ENCODE measurements around the gene LITAF. TPM values are rescaled to one million over a fixed set of nuclear protein-coding genes. Genes with fewer than 3 reads are reported as not detected.
"Not testable (repeated sequence)": the region's sequence is repeated elsewhere in the genome, so short reads cannot be mapped to it uniquely, and the experiment has no call there.

Gene LITAF
- total RNA-seq, 1 experiment from 2014 or later: 84.2 TPM

GRCh38 chr16:11577290-11577660 lies 9.4 kb downstream of the LITAF start:
- POLR2A ChIA-PET; H3K27ac ChIP-seq (ENCODE audit: low read depth, low read length); H2AFZ ChIP-seq (ENCODE audit: low read depth, low read length, poor library complexity, severe bottlenecking); H3K9me2 ChIP-seq (ENCODE audit: insufficient read depth); BruUV-seq (replicated peaks); RAD21 ChIA-PET (ENCODE audit: low non-redundant PET in 1 of 2, low total read pairs in 2 of 2, uncharacterized antibody in 2 of 2, unreplicated experiment in 2 of 2); H3K9me3 ChIP-seq (ENCODE audit: control insufficient read depth in 1 of 2, insufficient read depth in 1 of 2, low read depth in 1 of 2, low read length in 2 of 2); DNase-seq (ENCODE audit: low read depth, low spot score); H3K9ac ChIP-seq (ENCODE audit: low read length); H3K4me3 ChIP-seq (replicated peaks in 1 of 2; ENCODE audit: low read depth in 1 of 2, low read length in 2 of 2); ATAC-seq; H4K20me1 ChIP-seq (ENCODE audit: insufficient read depth); intact Hi-C loops (cut with micrococcal nuclease); H3K4me2 ChIP-seq (ENCODE audit: low read length); CTCF ChIA-PET; H3K27me3 ChIP-seq (ENCODE audit: insufficient read depth, low read length); H3K4me1 ChIP-seq (ENCODE audit: control insufficient read depth in 1 of 2, insufficient read depth in 2 of 2, low read length in 2 of 2); H3K36me3 ChIP-seq (ENCODE audit: control insufficient read depth in 1 of 2, insufficient read depth in 2 of 2, low read length in 2 of 2): not testable (repeated sequence)
- peaks cover 65% of the 10 kb centered on the region for H3K79me2 ChIP-seq (ENCODE audit: insufficient read depth, low read length)

DNA sequence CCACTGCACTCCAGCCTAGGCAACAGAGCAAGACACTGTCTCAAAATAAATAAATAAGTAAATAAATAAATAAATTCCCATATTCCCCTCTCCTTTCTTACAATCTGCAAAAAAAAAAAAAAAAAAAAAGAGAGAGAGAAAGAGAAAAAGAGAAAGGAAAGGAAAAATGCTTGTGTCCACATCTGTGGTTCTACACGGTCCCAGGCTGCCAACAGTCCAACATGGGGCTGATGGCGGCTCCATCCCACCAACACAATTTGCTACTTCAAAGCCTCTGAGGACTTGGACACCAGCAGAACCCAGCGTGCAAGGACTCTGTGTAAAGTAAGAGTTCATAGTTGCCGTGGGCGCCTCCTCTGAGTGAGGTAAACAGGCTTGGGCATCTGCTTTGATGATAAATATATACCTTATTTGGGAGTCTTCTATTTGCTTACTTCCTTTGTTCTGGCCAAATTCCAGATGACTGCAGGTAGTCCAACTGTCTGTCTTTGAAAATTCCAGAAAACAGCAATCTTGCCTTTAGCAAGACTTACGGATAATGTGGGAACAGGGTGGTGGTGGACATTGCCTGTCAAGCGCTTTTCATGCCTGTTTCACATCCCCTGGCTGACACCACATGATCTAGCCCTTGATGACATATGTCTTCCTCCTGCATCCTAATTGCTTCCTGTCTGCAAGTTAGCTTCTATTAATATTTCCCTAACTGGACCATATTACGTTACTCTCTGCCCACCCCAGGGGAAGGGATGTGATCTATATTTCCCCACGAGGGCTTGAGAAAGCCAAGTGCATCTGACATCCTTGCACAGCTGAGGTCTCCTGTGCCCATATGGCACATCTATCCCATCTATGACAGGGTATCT lies 10.1 kb downstream of the LITAF start:
- DNase-seq (ENCODE audit: low read depth, low spot score) (no peak), ATAC-seq (no peak)
- Histone ChIP-seq H3K4me1 (ENCODE audit: control insufficient read depth in 1 of 2, insufficient read depth in 2 of 2, low read length in 2 of 2) (peaks cover 0 to 4% of the 10 kb centered on the region in 2 experiments; a peak in 1 of 4 replicates), H4K20me1 (ENCODE audit: insufficient read depth) (no peaks in the 10 kb centered on the region), H3K9me2 (ENCODE audit: insufficient read depth) (no peaks in the 10 kb centered on the region), H3K27ac (ENCODE audit: low read depth, low read length) (no peak overlapping the region), H3K9ac (ENCODE audit: low read length) (no peak overlapping the region), H3K4me2 (ENCODE audit: low read length) (no peak overlapping the region), H3K36me3 (ENCODE audit: control insufficient read depth in 1 of 2, insufficient read depth in 2 of 2, low read length in 2 of 2) (no peaks in the 10 kb centered on the region), H3K79me2 (ENCODE audit: insufficient read depth, low read length) (peaks cover 63% of the 10 kb centered on the region), H3K4me3 (replicated peaks in 1 of 2; ENCODE audit: low read depth in 1 of 2, low read length in 2 of 2) (no peak overlapping the region), H3K27me3 (ENCODE audit: insufficient read depth, low read length) (no peaks in the 10 kb centered on the region), H3K9me3 (ENCODE audit: control insufficient read depth in 1 of 2, insufficient read depth in 1 of 2, low read depth in 1 of 2, low read length in 2 of 2) (no peaks in the 10 kb centered on the region), H2AFZ (ENCODE audit: low read depth, low read length, poor library complexity, severe bottlenecking) (no peak overlapping the region)
- no TSS peak for BruUV-seq (replicated peaks)
- RAD21 ChIA-PET (ENCODE audit: low non-redundant PET in 1 of 2, low total read pairs in 2 of 2, uncharacterized antibody in 2 of 2, unreplicated experiment in 2 of 2): no interaction called here
- CTCF ChIA-PET: no interaction called here
- TF ChIP-seq SIN3A (IDR thresholded peaks at IDR 0.05; ENCODE audit: low read depth) (no peak), ELF1 (IDR thresholded peaks at IDR 0.05; ENCODE audit: borderline replicate concordance, low read depth) (no peak), JUND (IDR thresholded peaks at IDR 0.05) (no peak), YY1 (IDR thresholded peaks at IDR 0.05; ENCODE audit: extremely low read depth, insufficient replicate concordance, low read depth, low read length) (no peak), POLR2AphosphoS5 (IDR thresholded peaks at IDR 0.05; ENCODE audit: low read depth, low read length) (no peak), REST (IDR thresholded peaks at IDR 0.05; ENCODE audit: low read depth) (no peak), CEBPB (IDR thresholded peaks at IDR 0.05; ENCODE audit: low read depth) (no peak), CBX3 (IDR thresholded peaks at IDR 0.05; ENCODE audit: low read depth) (no peak), TCF7L2 (IDR thresholded peaks at IDR 0.05; ENCODE audit: borderline replicate concordance, extremely low read depth, insufficient read depth, insufficient read length) (no peak), POLR2A (IDR thresholded peaks at IDR 0.05; ENCODE audit: borderline replicate concordance, extremely low read depth, insufficient read depth, insufficient read length) (no peak), ZFX (IDR thresholded peaks at IDR 0.05) (no peak)
- TF ChIP-seq, protein P1, sequence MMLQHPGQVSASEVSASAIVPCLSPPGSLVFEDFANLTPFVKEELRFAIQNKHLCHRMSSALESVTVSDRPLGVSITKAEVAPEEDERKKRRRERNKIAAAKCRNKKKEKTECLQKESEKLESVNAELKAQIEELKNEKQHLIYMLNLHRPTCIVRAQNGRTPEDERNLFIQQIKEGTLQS (IDR thresholded peaks at IDR 0.05): no peak
- TF ChIP-seq, protein P2, sequence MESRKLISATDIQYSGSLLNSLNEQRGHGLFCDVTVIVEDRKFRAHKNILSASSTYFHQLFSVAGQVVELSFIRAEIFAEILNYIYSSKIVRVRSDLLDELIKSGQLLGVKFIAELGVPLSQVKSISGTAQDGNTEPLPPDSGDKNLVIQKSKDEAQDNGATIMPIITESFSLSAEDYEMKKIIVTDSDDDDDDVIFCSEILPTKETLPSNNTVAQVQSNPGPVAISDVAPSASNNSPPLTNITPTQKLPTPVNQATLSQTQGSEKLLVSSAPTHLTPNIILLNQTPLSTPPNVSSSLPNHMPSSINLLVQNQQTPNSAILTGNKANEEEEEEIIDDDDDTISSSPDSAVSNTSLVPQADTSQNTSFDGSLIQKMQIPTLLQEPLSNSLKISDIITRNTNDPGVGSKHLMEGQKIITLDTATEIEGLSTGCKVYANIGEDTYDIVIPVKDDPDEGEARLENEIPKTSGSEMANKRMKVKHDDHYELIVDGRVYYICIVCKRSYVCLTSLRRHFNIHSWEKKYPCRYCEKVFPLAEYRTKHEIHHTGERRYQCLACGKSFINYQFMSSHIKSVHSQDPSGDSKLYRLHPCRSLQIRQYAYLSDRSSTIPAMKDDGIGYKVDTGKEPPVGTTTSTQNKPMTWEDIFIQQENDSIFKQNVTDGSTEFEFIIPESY (IDR thresholded peaks at IDR 0.05; ENCODE audit: extremely low read depth, insufficient replicate concordance, low read length): no peak
- TF ChIP-seq, protein P3, sequence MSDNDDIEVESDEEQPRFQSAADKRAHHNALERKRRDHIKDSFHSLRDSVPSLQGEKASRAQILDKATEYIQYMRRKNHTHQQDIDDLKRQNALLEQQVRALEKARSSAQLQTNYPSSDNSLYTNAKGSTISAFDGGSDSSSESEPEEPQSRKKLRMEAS (IDR thresholded peaks at IDR 0.05): no peak
- intact Hi-C loops (cut with micrococcal nuclease): no loop called here
- POLR2A ChIA-PET: interaction anchor here (0.6 kb wide), 1 partner anchor 21 kb away, joined by 3 read pairs; no protein-coding TSS in a partner anchor

Data from HCT116 (cell line).